ENCODE results near the gene CREB3L1.

DNA sequence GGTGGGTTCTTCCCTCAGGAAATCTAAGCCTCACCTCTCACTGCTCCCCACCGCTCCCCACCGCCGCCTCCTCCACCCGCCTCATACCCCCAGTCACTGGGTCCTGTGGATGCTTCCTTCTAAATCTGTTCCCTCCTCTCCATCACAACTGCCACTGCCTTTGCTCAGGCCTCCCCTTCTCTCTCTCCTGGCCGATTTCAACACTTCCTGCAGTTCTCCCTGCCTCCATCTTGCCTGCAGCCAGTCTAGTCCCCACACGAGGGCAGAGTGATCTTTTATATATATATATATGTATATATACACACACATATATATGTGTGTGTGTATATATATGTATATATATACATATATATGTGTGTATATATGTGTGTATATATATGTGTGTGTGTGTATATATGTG is 27.8 kb downstream of the CREB3L1 start:
- no peak for TF ChIP-seq POLR2AphosphoS5 (IDR thresholded peaks at IDR 0.05)
- TF ChIP-seq, protein P1, sequence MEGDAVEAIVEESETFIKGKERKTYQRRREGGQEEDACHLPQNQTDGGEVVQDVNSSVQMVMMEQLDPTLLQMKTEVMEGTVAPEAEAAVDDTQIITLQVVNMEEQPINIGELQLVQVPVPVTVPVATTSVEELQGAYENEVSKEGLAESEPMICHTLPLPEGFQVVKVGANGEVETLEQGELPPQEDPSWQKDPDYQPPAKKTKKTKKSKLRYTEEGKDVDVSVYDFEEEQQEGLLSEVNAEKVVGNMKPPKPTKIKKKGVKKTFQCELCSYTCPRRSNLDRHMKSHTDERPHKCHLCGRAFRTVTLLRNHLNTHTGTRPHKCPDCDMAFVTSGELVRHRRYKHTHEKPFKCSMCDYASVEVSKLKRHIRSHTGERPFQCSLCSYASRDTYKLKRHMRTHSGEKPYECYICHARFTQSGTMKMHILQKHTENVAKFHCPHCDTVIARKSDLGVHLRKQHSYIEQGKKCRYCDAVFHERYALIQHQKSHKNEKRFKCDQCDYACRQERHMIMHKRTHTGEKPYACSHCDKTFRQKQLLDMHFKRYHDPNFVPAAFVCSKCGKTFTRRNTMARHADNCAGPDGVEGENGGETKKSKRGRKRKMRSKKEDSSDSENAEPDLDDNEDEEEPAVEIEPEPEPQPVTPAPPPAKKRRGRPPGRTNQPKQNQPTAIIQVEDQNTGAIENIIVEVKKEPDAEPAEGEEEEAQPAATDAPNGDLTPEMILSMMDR (IDR thresholded peaks at IDR 0.05) = no peak

All from gastroesophageal sphincter (tissue), 3 donors.